Activated naive CD4-positive, alpha-beta T cell treated with anti-CD3 and anti-CD28 coated beads, Interleukin-2, amount 50 U/mL, for 72 hours (primary cell): ENCODE results near the gene TAF3. TPM values are rescaled to one million over a fixed set of nuclear protein-coding genes. Genes with fewer than 3 reads are reported as not detected.
"Not testable (repeated sequence)": the region's sequence is repeated elsewhere in the genome, so short reads cannot be mapped to it uniquely, and the experiment has no call there.

Experiments
- ATAC-seq, 2 donors: fragments of 150-1000 bp; cut with Tn5 transposase; 2 replicates each; pipeline ENCODE4 v1.10.0; 2021; ENCODE audit warnings: mild to moderate bottlenecking in 2 of 2, moderate library complexity in 2 of 2
- DNase-seq, 2 donors: peaks; one replicate each; pipeline ENCODE4 v3.0.0; 2021 to 2022; ENCODE audit warnings: low spot score in 2 of 2
- H3K27ac Mint-ChIP-seq, 2 donors: one replicate each; pipeline ENCODE4 v1.8.0; 2022; ENCODE audit warnings: mild to moderate bottlenecking in 2 of 2, mixed read lengths in 2 of 2
- H3K36me3 Mint-ChIP-seq, 2 donors: one replicate each; pipeline ENCODE4 v1.8.0; 2022; ENCODE audit warnings: mixed read lengths in 2 of 2
- H3K9me3 Mint-ChIP-seq, 2 donors: one replicate each; pipeline ENCODE4 v1.8.0; 2022; ENCODE audit warnings: mixed read lengths in 2 of 2
- total RNA-seq, 2 donors: library from RNA; stranded (reverse); gene quantifications; one replicate each; pipeline ENCODE4 v1.2.3, GENCODE V29; 2022

Gene TAF3
- total RNA-seq, 2 donors from 2014 or later: 12.0 to 16.8 TPM

GRCh38 chr10:8013006-8013405, 194.7 kb downstream of the TAF3 start:
- no peak overlapping the region for H3K27ac Mint-ChIP-seq
- H3K9me3 Mint-ChIP-seq: no peaks in the 10 kb centered on the region
- peaks cover 0 to 14% of the 10 kb centered on the region in 2 donors for H3K36me3 Mint-ChIP-seq
- ATAC-seq (no peak), DNase-seq (no peak)

DNA sequence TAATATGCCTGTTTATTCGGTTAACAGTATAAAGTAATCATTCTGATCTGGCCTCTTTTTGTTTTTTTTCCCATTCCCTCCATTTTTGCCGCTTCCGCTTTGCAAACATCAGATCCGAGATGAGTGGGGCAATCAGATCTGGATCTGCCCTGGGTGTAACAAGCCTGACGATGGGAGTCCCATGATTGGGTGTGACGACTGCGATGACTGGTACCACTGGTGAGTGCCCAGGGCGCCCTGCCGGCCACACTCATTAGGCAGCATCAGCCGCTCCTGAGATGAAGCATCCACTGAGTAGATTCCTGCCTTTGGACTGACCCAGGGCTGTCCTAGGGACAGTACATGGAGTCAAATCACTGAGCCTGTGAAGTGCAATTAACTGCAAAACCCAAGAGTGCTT, 195.3 kb downstream of the TAF3 start:
- H3K9me3 Mint-ChIP-seq: no peaks in the 10 kb centered on the region
- ATAC-seq (no peak), DNase-seq (no peak)
- peaks cover 0 to 14% of the 10 kb centered on the region in 2 donors for H3K36me3 Mint-ChIP-seq
- no peak overlapping the region for H3K27ac Mint-ChIP-seq

DNA sequence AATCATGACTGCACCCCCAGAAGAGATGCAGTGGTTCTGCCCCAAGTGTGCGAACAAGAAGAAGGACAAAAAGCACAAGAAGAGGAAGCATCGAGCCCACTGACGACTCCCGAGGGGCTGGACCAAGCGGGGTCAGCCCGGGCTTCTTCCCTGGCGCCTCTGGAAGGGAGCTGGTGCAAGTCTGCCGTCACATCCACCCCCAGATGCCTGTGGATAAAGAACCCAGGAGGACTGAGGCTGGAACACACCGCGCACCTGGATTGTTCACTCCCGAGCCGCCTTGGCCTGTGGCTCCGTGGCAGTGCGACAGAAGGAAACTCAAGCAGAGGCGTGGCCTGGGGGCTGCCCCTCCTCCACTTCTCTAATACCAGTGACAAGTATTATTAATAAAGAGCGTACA, 196.3 kb downstream of the TAF3 start:
- ATAC-seq (no peak), DNase-seq (no peak)
- Mint-ChIP-seq H3K27ac (no peak overlapping the region), H3K9me3 (no peaks in the 10 kb centered on the region), H3K36me3 (peaks cover 0 to 14% of the 10 kb centered on the region in 2 donors)

- H3K27ac Mint-ChIP-seq: no peak overlapping the region
- H3K36me3 Mint-ChIP-seq: peaks cover 0 to 8% of the 10 kb centered on the region in 2 donors
- DNase-seq: no peak
- no peaks in the 10 kb centered on the region for H3K9me3 Mint-ChIP-seq
- no peak for ATAC-seq
These were observed 199.0 kb downstream of the TAF3 start for GRCh38 chr10:8017277-8017676.

GRCh38 chr10:8023321-8023720, 205.0 kb downstream of the TAF3 start:
- Mint-ChIP-seq H3K27ac (no peak overlapping the region), H3K9me3 (no peaks in the 10 kb centered on the region), H3K36me3 (no peaks in the 10 kb centered on the region)
- DNase-seq: no peak
- no peak for ATAC-seq

DNA sequence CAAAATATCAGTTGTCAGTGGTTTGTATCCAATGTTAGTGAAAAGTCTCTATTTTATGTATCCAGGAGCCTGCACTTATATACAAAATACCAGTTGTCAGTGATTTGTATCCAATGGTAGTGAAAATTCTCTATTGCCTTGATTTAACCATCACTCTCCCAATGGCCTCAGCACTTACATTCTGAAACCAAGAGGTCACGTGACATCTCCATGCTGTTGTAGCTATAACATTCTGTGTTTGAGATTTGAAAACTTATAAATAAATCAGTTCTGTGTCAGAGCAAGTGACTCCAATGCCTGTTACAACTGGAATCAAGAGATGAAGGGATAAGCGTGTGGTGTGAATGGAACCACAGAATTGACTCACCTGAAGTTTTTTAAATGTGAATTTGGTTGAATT, 205.5 kb downstream of the TAF3 start:
- Mint-ChIP-seq H3K9me3 (no peaks in the 10 kb centered on the region), H3K36me3 (no peaks in the 10 kb centered on the region)
- no peak for ATAC-seq

GRCh38 chr10:8026349-8027259, 208.3 kb downstream of the TAF3 start:
- no peaks in the 10 kb centered on the region for H3K36me3 Mint-ChIP-seq
- H3K27ac Mint-ChIP-seq: no peak overlapping the region
- no peak for ATAC-seq
- no peak for DNase-seq
- no peaks in the 10 kb centered on the region for H3K9me3 Mint-ChIP-seq

More for the DNA sequence above, 205.5 kb downstream of the TAF3 start:
- no peak overlapping the region for H3K27ac Mint-ChIP-seq
- no peak for DNase-seq

DNA sequence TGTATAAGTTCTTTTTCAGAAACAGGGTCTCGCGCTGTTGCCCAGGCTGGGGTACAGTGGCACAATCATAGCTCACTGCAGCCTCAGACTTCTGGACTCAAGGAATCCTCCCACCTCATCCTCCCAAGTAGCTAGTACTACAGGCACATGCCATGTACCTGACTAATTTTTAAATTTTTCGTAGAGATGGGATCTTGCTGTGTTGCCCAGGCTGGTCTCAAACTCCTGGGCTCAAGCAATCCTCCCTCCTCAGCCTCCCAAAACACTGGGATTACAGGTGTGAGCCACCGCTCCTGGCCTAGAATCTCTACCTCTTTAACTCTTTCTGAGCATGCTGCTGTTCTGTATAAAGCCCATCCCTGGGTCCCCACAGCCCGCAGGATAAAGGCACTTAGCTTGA, 212.9 kb downstream of the TAF3 start:
- not testable (repeated sequence) for H3K27ac Mint-ChIP-seq, H3K9me3 Mint-ChIP-seq, H3K36me3 Mint-ChIP-seq, DNase-seq, ATAC-seq

- Mint-ChIP-seq H3K9me3 (no peaks in the 10 kb centered on the region), H3K27ac (no peak overlapping the region), H3K36me3 (peaks cover 0 to 6% of the 10 kb centered on the region in 2 donors)
- DNase-seq: no peak
- no peak for ATAC-seq
These were observed 214.3 kb downstream of the TAF3 start for GRCh38 chr10:8032558-8032957.

DNA sequence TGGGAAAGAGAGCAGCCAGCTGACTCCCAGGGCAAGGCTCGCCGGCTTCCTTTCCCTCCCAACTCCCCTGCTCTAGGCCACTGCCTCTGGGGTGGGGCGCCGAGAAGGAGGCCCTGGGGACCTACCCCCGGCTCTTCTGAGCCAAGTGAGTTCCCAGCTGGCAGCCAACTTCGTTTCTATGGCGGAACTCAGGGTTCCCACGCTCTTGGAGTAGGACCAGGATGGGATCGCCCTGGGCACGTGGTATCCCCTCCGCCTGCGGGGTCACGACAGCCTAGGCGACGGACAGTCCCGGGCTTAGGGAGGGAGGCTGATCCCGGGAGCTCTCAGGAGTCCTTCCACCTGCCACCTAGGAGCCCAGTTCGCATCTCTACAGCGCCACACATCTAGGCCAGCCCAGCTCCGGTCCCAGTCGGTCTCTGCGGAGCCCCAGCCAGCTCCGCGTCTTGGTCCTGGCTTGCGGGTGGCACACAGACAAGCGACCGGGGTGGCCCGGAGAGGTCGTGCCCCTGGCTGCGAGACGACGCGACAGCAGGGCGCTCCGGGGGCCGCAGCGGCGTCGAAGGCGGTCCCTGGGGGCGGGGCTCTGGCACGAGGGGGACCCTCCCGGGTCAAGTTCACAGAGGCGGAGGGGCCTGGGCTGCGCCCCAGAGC, 215.6 kb downstream of the TAF3 start:
- Mint-ChIP-seq H3K36me3 (peaks cover 0 to 12% of the 10 kb centered on the region in 2 donors), H3K27ac (no peak overlapping the region), H3K9me3 (peaks cover 0 to 4% of the 10 kb centered on the region in 2 donors)
- ATAC-seq: peak in 1 of 2 donors; percentile 15
- DNase-seq: no peak

DNA sequence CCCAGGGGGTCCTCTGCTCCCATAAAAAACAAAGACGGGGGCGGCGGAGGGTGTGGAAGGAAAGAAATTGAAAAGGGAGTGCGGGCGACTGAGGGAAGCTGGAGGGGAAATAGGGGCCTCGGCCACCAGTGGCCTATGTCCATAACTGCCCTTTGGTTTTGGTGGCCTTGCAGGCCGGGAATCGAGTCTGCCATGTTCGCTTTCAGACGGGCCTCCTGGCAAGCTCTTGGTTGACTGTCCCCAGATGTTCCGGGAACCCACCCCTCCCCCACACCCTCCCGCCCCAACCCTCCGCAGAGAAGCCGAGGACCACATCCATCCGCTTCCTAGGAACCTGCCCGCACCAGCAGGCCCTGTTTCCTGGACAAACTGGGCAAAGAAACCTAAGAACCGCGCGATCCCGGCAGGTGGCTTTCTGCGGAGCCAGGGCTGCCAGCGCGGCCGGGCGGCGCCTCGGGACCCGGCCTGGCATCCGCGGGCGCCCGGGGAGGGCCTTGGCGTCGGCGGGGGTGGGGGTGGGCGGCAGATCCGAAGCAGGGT, 216.2 kb downstream of the TAF3 start:
- no peak for ATAC-seq
- Mint-ChIP-seq H3K36me3 (peaks cover 0 to 18% of the 10 kb centered on the region in 2 donors), H3K9me3 (peaks cover 0 to 6% of the 10 kb centered on the region in 2 donors), H3K27ac (no peak overlapping the region)
- peak in 1 of 2 donors; percentile 17 for DNase-seq

DNA sequence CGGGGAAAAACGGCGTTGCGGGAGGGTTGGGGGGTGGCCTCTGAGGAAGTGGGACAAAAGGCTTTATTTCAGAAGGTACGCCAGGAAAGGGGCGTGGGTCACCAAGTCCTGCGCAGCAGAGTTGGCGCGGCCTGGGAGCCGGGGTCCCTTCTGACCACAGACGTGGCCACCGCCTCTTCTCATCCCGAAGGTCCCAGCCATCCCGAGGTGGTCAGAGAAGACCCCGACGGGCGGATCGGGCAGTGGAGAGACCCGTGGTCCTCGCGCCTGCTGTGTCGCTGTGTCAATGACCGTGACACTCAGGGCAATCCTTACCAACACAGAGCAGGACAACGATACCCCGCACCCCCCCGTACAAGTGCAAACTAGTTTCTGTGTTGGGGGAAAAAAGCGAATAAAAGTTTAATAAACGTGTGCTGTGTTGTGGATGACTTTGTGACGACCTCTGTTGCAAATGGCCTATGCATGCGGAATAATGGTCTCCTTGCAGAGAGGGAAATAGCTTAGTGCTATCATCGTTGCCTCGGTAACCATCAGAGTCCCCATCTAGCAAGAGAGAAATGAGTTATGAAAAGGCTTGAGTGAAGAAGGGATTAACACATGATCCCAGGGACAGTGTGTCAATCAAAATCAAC, 216.8 kb downstream of the TAF3 start:
- peak in 1 of 2 donors; percentile 5 for DNase-seq
- Mint-ChIP-seq H3K27ac (no peak overlapping the region), H3K9me3 (peaks cover 0 to 7% of the 10 kb centered on the region in 2 donors), H3K36me3 (peaks cover 0 to 20% of the 10 kb centered on the region in 2 donors)
- peak in 1 of 2 donors; percentile 32 for ATAC-seq

GRCh38 chr10:8035641-8036470, 217.6 kb downstream of the TAF3 start:
- no peak overlapping the region for H3K27ac Mint-ChIP-seq
- DNase-seq (peak in 1 of 2 donors; percentile 17), ATAC-seq (no peak)
- H3K36me3 Mint-ChIP-seq: peaks cover 0 to 20% of the 10 kb centered on the region in 2 donors
- peaks cover 0 to 7% of the 10 kb centered on the region in 2 donors for H3K9me3 Mint-ChIP-seq

- Mint-ChIP-seq H3K36me3 (peaks cover 0 to 20% of the 10 kb centered on the region in 2 donors), H3K27ac (no peak overlapping the region), H3K9me3 (peaks cover 0 to 7% of the 10 kb centered on the region in 2 donors)
- ATAC-seq (no peak), DNase-seq (no peak)
These were observed 218.3 kb downstream of the TAF3 start for GRCh38 chr10:8036506-8037198.

- H3K36me3 Mint-ChIP-seq: peaks cover 0 to 20% of the 10 kb centered on the region in 2 donors
- H3K27ac Mint-ChIP-seq: no peak overlapping the region
- peaks cover 0 to 7% of the 10 kb centered on the region in 2 donors for H3K9me3 Mint-ChIP-seq
- DNase-seq (peak in 1 of 2 donors; percentile 22), ATAC-seq (no peak)
These were observed 219.0 kb downstream of the TAF3 start for GRCh38 chr10:8037199-8037801.
